Gastroesophageal sphincter (tissue), 4 donors: ENCODE results near the gene TMA7. TPM values are rescaled to one million over a fixed set of nuclear protein-coding genes. Genes with fewer than 3 reads are reported as not detected.

Source experiments
- ATAC-seq: fragments of 150-250 bp; one replicate; pipeline ENCODE4 v1.9.1; 2016; ENCODE audit warnings: mild to moderate bottlenecking, moderate library complexity
- H3K27ac ChIP-seq, 4 donors: fragments of 200-600 bp; sonication (generic) in 3 of 4; 1 replicate in 3 of 4; 2 replicates in 1 of 4; pipeline ENCODE4 v1.5.1; 2016 to 2019
- H3K27me3 ChIP-seq: fragments of 200-600 bp; sonication (generic); one replicate; pipeline ENCODE4 v1.5.1; 2019
- H3K36me3 ChIP-seq, 2 donors: fragments of 200-600 bp; sonication (generic); one replicate each; pipeline ENCODE4 v1.5.1; 2019; ENCODE audit warnings: control low read depth in 1 of 2
- H3K4me1 ChIP-seq, 3 donors: fragments of 200-600 bp; sonication (generic); 1 replicate in 2 of 3; 2 replicates in 1 of 3; pipeline ENCODE4 v1.5.1; 2016 to 2019; ENCODE audit warnings: control low read depth in 2 of 3
- H3K4me3 ChIP-seq, 2 donors: fragments of 200-600 bp; sonication (generic); one replicate each; pipeline ENCODE4 v1.5.1; 2019; ENCODE audit warnings: mild to moderate bottlenecking in 1 of 2, moderate library complexity in 1 of 2
- H3K9me3 ChIP-seq, 3 donors: fragments of 200-600 bp; sonication (generic); one replicate each; pipeline ENCODE4 v1.5.1; 2017 to 2019; ENCODE audit warnings: control low read depth in 2 of 3
- CTCF ChIP-seq, 4 experiments: fragments of 200-600 bp in 2 of 4; fragments of 450-650 bp in 2 of 4; sonication (generic) in 1 of 4; IDR thresholded peaks; one replicate each; pipeline ENCODE4 v1.5.1; 2017 to 2019; ENCODE audit warnings: antibody characterized with exemption in 4 of 4, mild to moderate bottlenecking in 2 of 4, moderate library complexity in 2 of 4
- EP300 ChIP-seq: sonication (generic); formaldehyde crosslinking; IDR thresholded peaks from one replicate; pipeline ENCODE4 v1.6.1; 2017; ENCODE audit warnings: antibody characterized with exemption, mild to moderate bottlenecking
- POLR2A ChIP-seq, 2 donors: fragments of 450-650 bp; IDR thresholded peaks; one replicate each; pipeline ENCODE4 v1.6.1; 2017; ENCODE audit warnings: antibody characterized with exemption in 2 of 2, mild to moderate bottlenecking in 2 of 2, moderate library complexity in 1 of 2
- POLR2AphosphoS5 ChIP-seq: sonication (generic); formaldehyde crosslinking; IDR thresholded peaks from one replicate; pipeline ENCODE4 v1.6.1; 2017; ENCODE audit warnings: antibody characterized with exemption
- WGBS, 2 donors: methylation state at CpG; one replicate each; pipeline ENCODE4 v1.1.5; 2018; ENCODE audit warnings: low coverage in 1 of 2; 5-methylcytosine and 5-hydroxymethylcytosine counted together
- total RNA-seq, 4 donors: library from RNA; depleted of rRNA; stranded (reverse); fragments of >200 nt; gene quantifications; one replicate each; pipeline ENCODE4 v1.1.0, GENCODE V29; 2016

Gene TMA7
- total RNA-seq, 4 donors from 2014 or later = 200 to 329 (median 260) TPM

- Histone ChIP-seq H3K4me3 (no peak overlapping the region), H3K27ac (peak overlapping the region; percentile 91 to 97 (median 92)), H3K36me3 (peaks cover 0 to 48% of the 10 kb centered on the region in 2 donors), H3K9me3 (no peaks in the 10 kb centered on the region), H3K27me3 (no peaks in the 10 kb centered on the region), H3K4me1 (peaks cover 6 to 38% (median 15%) of the 10 kb centered on the region in 3 donors)
- no peak for ATAC-seq
- 38% methylated on average over 2 of the region's 3 CpGs; no CpG with 5 or more reads in 1 of the 2 donors for WGBS, 2 donors
- no peak for TF ChIP-seq POLR2AphosphoS5
- TF ChIP-seq EP300 = no peak
- TF ChIP-seq CTCF (IDR thresholded peaks at IDR 0.05) = no peak
- no peak for TF ChIP-seq POLR2A (IDR thresholded peaks at IDR 0.05)
These were observed 37.1 kb upstream of the TMA7 start for GRCh38 chr3:48402907-48403306.

GRCh38 chr3:48403533-48404439, 36.3 kb upstream of the TMA7 start:
- Histone ChIP-seq H3K4me1 (peaks cover 6 to 41% (median 15%) of the 10 kb centered on the region in 3 donors), H3K36me3 (peaks cover 0 to 57% of the 10 kb centered on the region in 2 donors), H3K27me3 (no peaks in the 10 kb centered on the region), H3K4me3 (no peak overlapping the region), H3K27ac (peak overlapping the region; percentile 91 to 97 (median 92)), H3K9me3 (no peaks in the 10 kb centered on the region)
- no peak for ATAC-seq
- WGBS, 2 donors = 100% methylated on average over 1 of the region's 15 CpGs; no CpG with 5 or more reads in 1 of the 2 donors
- TF ChIP-seq POLR2AphosphoS5 (no peak), CTCF (IDR thresholded peaks at IDR 0.05) (no peak), POLR2A (IDR thresholded peaks at IDR 0.05) (no peak), EP300 (no peak)

- 78 to 90% methylated on average over 2 to 7 of the region's 21 CpGs for WGBS, 2 donors
- ATAC-seq = no peak
- peak overlapping the region; percentile 5 to 97 (median 92) for H3K27ac ChIP-seq
- TF ChIP-seq CTCF (IDR thresholded peaks at IDR 0.05) (no peak), EP300 (no peak), POLR2A (IDR thresholded peaks at IDR 0.05) (no peak), POLR2AphosphoS5 (no peak)
- H3K27me3 ChIP-seq = no peaks in the 10 kb centered on the region
- H3K9me3 ChIP-seq = no peaks in the 10 kb centered on the region
- H3K4me3 ChIP-seq = no peak overlapping the region
- H3K4me1 ChIP-seq = peaks cover 6 to 44% (median 15%) of the 10 kb centered on the region in 3 donors
- peaks cover 0 to 66% of the 10 kb centered on the region in 2 donors for H3K36me3 ChIP-seq
These were observed 35.4 kb upstream of the TMA7 start for GRCh38 chr3:48404440-48405342.

- H3K27ac ChIP-seq = peak overlapping the region in 3 of 4 donors; percentile 92 to 97 (median 93)
- ATAC-seq = no peak
- H3K4me3 ChIP-seq = no peak overlapping the region
- peaks cover 0 to 74% of the 10 kb centered on the region in 2 donors for H3K36me3 ChIP-seq
- WGBS, 2 donors = 72% methylated on average over 4 of the region's 13 CpGs; no CpG with 5 or more reads in 1 of the 2 donors
- H3K4me1 ChIP-seq = peaks cover 6 to 44% (median 15%) of the 10 kb centered on the region in 3 donors
- no peaks in the 10 kb centered on the region for H3K27me3 ChIP-seq
- H3K9me3 ChIP-seq = no peaks in the 10 kb centered on the region
- no peak for TF ChIP-seq POLR2A (IDR thresholded peaks at IDR 0.05)
- TF ChIP-seq CTCF (IDR thresholded peaks at IDR 0.05) = no peak
These were observed 34.6 kb upstream of the TMA7 start for GRCh38 chr3:48405343-48405881.
